Testis (tissue), 2 donors: ENCODE results near the gene HPSE2.

ENCODE experiments used
- CTCF ChIP-seq, 3 experiments: fragments of 450-650 bp in 2 of 3; fragments of 200-600 bp in 1 of 3; sonication (generic) in 1 of 3; IDR thresholded peaks; one replicate each; pipeline ENCODE4 v1.5.1; 2016 to 2019; ENCODE audit warnings: antibody characterized with exemption in 3 of 3, mild to moderate bottlenecking in 2 of 3, moderate library complexity in 1 of 3
- POLR2A ChIP-seq: fragments of 450-650 bp; IDR thresholded peaks from one replicate; pipeline ENCODE4 v1.6.1; 2017; ENCODE audit warnings: antibody characterized with exemption, mild to moderate bottlenecking, moderate library complexity

DNA sequence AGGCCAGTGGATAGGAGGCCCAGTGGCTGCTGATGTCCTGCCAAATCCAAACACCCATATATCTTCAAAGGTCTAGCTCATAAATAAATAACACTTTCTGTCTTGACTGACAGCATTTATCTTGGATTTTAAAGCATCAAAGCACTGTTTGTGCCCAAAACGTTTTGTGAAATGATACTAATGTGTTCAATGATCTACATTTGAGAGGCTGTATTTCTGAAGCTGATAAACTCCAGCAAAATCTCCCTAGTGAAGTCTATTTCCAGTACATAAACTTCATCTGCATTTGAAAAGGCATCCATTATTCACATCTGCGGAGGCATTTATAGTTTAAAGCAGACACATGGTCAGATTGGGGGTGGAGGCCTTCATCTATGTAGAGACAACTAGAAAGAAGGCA, 276.3 kb downstream of the HPSE2 start:
- TF ChIP-seq CTCF (IDR thresholded peaks at IDR 0.05) = no peak
- no peak for TF ChIP-seq POLR2A
